HepG2 (cell line): ENCODE measurements around the gene CEACAM16. TPM values are rescaled to one million over a fixed set of nuclear protein-coding genes. Genes with fewer than 3 reads are reported as not detected.

ENCODE experiments used
- ELF1 ChIP-seq: sonication (generic); formaldehyde crosslinking; IDR thresholded peaks from 2 replicates; pipeline ENCODE4 v1.4.0; 2020; ENCODE audit warnings: missing genetic modification reagents
- GPN1 ChIP-seq: sonication (generic); formaldehyde crosslinking; IDR thresholded peaks from 2 replicates; pipeline ENCODE4 v1.5.1; 2020; ENCODE audit warnings: missing genetic modification reagents, borderline replicate concordance
- HMGA1 ChIP-seq: sonication (generic); formaldehyde crosslinking; conservative IDR thresholded peaks from 2 replicates; pipeline ENCODE4 v1.4.0; 2020; ENCODE audit warnings: missing genetic modification reagents
- KDM2A ChIP-seq: sonication (generic); formaldehyde crosslinking; IDR thresholded peaks from 2 replicates; pipeline ENCODE4 v1.4.0; 2020; ENCODE audit warnings: low read depth, missing genetic modification reagents, borderline replicate concordance
- MXD4 ChIP-seq: IDR thresholded peaks from 2 replicates; pipeline ENCODE4 v1.6.1; 2016; ENCODE audit warnings: mild to moderate bottlenecking, missing biosample characterization, missing genetic modification reagents
- NCOA1 ChIP-seq: sonication (generic); formaldehyde crosslinking; IDR thresholded peaks from 2 replicates; pipeline ENCODE4 v1.9.0; 2021; ENCODE audit warnings: missing genetic modification reagents
- PAXIP1 ChIP-seq: sonication (generic); formaldehyde crosslinking; conservative IDR thresholded peaks from 2 replicates; pipeline ENCODE4 v1.4.0; 2020; ENCODE audit warnings: mild to moderate bottlenecking, missing genetic modification reagents, moderate library complexity
- PCBP1 ChIP-seq: fragments of 200-400 bp; formaldehyde crosslinking; IDR thresholded peaks from 2 replicates; pipeline ENCODE4 v1.6.1; 2017; ENCODE audit warnings: mild to moderate bottlenecking, low read depth, low read length, borderline replicate concordance
- RXRB ChIP-seq: IDR thresholded peaks from 2 replicates; pipeline ENCODE4 v1.6.1; 2016; ENCODE audit warnings: borderline replicate concordance, missing genetic modification reagents, missing compliant biosample characterization
- SMAD3 ChIP-seq: sonication (generic); formaldehyde crosslinking; IDR thresholded peaks from 2 replicates; pipeline ENCODE4 v1.4.0; 2020; ENCODE audit warnings: missing genetic modification reagents
- SOX6 ChIP-seq, 2 experiments: fragments of 450-650 bp in 1 of 2; sonication (generic) in 1 of 2; formaldehyde crosslinking in 1 of 2; IDR thresholded peaks; 2 replicates each; pipeline versions ENCODE4 v1.4.0 to v1.6.1; 2017 to 2020; ENCODE audit warnings: antibody characterized with exemption in 1 of 2, mild to moderate bottlenecking in 1 of 2, missing genetic modification reagents in 1 of 2
- SRSF9 ChIP-seq: fragments of 200-400 bp; formaldehyde crosslinking; IDR thresholded peaks from 2 replicates; pipeline ENCODE4 v1.6.1; 2018; ENCODE audit warnings: borderline replicate concordance, mild to moderate bottlenecking, low read depth, low read length; ENCODE audit not compliant: insufficient read depth, poor library complexity, severe bottlenecking
- SUZ12 ChIP-seq: fragments of 150-350 bp; IDR thresholded peaks from 2 replicates; pipeline ENCODE4 v1.6.1; 2014; ENCODE audit warnings: low read depth, low read length
- USF2 ChIP-seq, 2 experiments: sonication (generic) in 1 of 2; formaldehyde crosslinking in 1 of 2; IDR thresholded peaks; 2 replicates each; pipeline versions ENCODE4 v1.5.1 to v1.6.1; 2011 to 2020; ENCODE audit warnings: borderline replicate concordance in 1 of 2, low read depth in 1 of 2, low read length in 1 of 2, mild to moderate bottlenecking in 1 of 2, missing genetic modification reagents in 1 of 2, moderate library complexity in 1 of 2
- ZNF251 ChIP-seq: sonication (generic); formaldehyde crosslinking; IDR thresholded peaks from 2 replicates; pipeline ENCODE4 v1.9.0; 2021; ENCODE audit warnings: mild to moderate bottlenecking, missing genetic modification reagents
- ZNF282 ChIP-seq: fragments of 450-650 bp; IDR thresholded peaks from 2 replicates; pipeline ENCODE4 v1.6.1; 2018; ENCODE audit not compliant: partially characterized antibody
- ZNF572 ChIP-seq: sonication (generic); formaldehyde crosslinking; IDR thresholded peaks from 2 replicates; pipeline ENCODE4 v1.5.1; 2020; ENCODE audit warnings: mild to moderate bottlenecking, missing genetic modification reagents
- ZNF629 ChIP-seq: sonication (generic); formaldehyde crosslinking; conservative IDR thresholded peaks from 2 replicates; pipeline ENCODE4 v1.5.0; 2020; ENCODE audit warnings: missing genetic modification reagents
- ZNF746 ChIP-seq: sonication (generic); formaldehyde crosslinking; IDR thresholded peaks from 2 replicates; pipeline ENCODE4 v1.8.0; 2022; ENCODE audit warnings: mild to moderate bottlenecking, missing genetic modification reagents
- ZSCAN5A ChIP-seq: sonication (generic); formaldehyde crosslinking; IDR thresholded peaks from 2 replicates; pipeline ENCODE4 v1.8.0; 2022; ENCODE audit warnings: mild to moderate bottlenecking, missing genetic modification reagents, borderline replicate concordance
- polyA plus RNA-seq, 8 experiments: library from polyadenylated mRNA; depleted of rRNA in 3 of 8; stranded (reverse) in 7 of 8; unstranded in 1 of 8; fragments of >200 nt; fragmentation: Illumina TruSeq in 4 of 8; extraction: Trizol in 4 of 8; gene quantifications; 2 replicates each; pipeline versions ENCODE4 v1.2.1 to v1.2.3, GENCODE V29; 2011 to 2016; ENCODE audit warnings: low read depth in 4 of 8, missing spikeins in 1 of 8, mixed read lengths in 1 of 8; ENCODE audit not compliant: insufficient read depth in 1 of 8
- total RNA-seq, 5 experiments: library from RNA; depleted of rRNA; stranded (reverse); fragments of >200 nt; fragmentation: Illumina TruSeq; extraction: Trizol; gene quantifications; 2 replicates each; pipeline ENCODE4 v1.2.3, GENCODE V29; 2016; ENCODE audit warnings: low read depth in 1 of 5
- TF ChIP-seq, protein P1 (sequence below): sonication (generic); formaldehyde crosslinking; IDR thresholded peaks from 2 replicates; pipeline ENCODE4 v1.5.0; 2020; ENCODE audit warnings: missing genetic modification reagents, mild to moderate bottlenecking, borderline replicate concordance

The CEACAM16 gene
- total and polyA plus RNA-seq, 2 of the 13 experiments (the other 11 are each of a cell fraction or from before 2014, with no cell fraction given), result not detected

DNA sequence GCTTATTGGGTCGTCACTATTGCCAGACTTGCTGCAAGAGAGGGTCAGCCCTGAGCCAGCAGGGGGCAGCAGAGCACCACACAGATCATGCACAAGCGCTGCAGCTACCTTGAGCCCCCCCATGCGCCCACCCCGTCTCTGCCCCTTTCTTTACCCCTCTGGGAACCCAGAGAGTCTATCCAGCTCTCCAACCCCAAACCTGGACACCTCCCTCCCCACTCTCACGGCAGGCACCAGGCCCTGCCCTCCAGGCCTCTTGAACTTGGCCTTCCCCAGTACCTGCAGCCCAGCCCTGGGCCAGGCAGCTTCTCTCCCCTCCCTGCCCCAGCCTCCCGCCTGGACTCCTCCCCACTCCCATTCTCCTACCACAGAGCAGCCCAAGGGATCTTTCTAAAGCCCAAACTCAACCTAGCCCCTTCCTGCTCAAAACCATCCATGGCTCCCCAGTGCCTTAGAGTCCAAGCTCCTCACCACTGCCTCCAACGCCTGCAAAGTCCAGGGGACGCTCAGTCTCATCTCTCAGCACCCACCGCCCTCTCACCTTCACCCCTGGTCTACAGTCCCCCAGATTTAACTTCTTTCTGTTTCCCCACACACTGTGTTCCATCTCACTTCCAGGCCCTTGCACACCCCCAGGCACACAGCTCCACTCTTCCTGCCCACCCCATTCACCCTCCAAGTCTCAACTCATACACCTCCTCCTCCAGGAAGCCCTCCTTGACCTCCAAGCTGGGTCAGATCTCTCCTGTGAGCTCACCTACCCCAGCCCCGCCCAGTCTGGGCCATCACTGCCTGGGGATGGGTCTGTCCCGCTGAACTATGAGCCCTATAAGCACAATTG, 9.4 kb upstream of the CEACAM16 start (continued):
- TF ChIP-seq PAXIP1 (CRISPR knock-in tag) (peak; percentile 19; the same call in 1 of the 2 replicates), PCBP1 (0 out of 2 replicates have a peak, but pooled peaks have one; percentile 43), ZNF282 (no peak), USF2 (IDR thresholded peaks at IDR 0.05; ENCODE audit: low read depth, low read length) (no peak), USF2 (CRISPR knock-in tag; IDR thresholded peaks at IDR 0.05; ENCODE audit: borderline replicate concordance) (no peak), GPN1 (no peak), ZNF629 (no peak), ELF1 (CRISPR knock-in tag) (no peak), HMGA1 (no peak), MXD4 (CRISPR knock-in tag) (no peak), SMAD3 (CRISPR knock-in tag) (no peak), SUZ12 (no peak), ZNF251 (CRISPR knock-in tag) (no peak), NCOA1 (CRISPR knock-in tag) (no peak), ZNF746 (no peak), SRSF9 (no peak), SOX6 (IDR thresholded peaks at IDR 0.05) (no peak), SOX6 (CRISPR knock-in tag; IDR thresholded peaks at IDR 0.05) (0 out of 2 replicates have a peak, but pooled peaks have one; percentile 40), KDM2A (CRISPR knock-in tag) (no peak), RXRB (CRISPR knock-in tag) (no peak), ZSCAN5A (CRISPR knock-in tag) (no peak), ZNF572 (no peak)
- TF ChIP-seq, protein P1, sequence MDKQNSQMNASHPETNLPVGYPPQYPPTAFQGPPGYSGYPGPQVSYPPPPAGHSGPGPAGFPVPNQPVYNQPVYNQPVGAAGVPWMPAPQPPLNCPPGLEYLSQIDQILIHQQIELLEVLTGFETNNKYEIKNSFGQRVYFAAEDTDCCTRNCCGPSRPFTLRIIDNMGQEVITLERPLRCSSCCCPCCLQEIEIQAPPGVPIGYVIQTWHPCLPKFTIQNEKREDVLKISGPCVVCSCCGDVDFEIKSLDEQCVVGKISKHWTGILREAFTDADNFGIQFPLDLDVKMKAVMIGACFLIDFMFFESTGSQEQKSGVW (CRISPR knock-in tag), result no peak
